ENCODE results near the gene CHRNA3.
"Not testable (repeated sequence)": the region's sequence is repeated elsewhere in the genome, so short reads cannot be mapped to it uniquely, and the experiment has no call there.

CHRNA3 gene

DNA sequence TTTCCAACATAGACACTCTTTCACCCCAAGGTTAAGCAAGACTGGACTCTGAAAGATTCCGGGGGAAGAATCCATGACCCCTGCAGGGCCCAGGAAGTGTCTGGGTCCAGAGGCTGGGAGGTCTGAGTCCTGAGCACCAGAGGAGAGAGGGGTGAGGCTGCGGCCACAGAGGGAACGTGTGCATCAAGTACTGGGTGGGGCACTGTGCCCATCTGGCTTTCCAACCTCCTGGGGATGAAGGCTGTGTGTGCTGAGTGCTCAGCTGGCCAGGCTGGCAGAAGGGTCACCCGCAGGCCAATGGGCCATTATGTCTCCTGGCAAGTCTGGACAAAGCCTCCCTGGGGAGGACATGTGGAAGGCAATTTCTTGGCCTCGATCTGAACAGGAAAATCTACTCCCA lies 3.3 kb downstream of the CHRNA3 start:
- DNase-seq, result no peak

GRCh38 chr15:78617076-78617475 lies 3.7 kb downstream of the CHRNA3 start:
- DNase-seq, result no peak

DNA sequence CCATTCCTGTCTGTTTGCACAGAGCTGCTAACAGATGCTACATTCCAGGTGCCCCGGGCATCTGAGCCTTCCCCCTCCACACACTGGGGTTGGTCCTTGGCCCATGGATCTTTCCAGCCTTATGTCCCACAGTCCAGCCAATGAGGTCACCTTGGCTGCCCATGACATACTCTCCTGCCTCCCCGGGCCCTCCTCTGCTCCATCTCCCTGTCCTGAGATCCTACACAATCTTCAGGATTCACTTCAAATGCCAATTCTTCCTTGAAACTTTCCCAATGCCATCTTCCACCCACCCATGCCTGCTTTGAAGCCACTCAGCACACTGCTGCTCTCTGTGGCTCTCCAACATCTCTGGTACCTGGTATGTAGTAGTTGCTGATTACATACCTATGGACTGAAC lies 4.3 kb downstream of the CHRNA3 start:
- DNase-seq, result no peak

GRCh38 chr15:78615151-78615589 lies 5.6 kb downstream of the CHRNA3 start:
- no peak for DNase-seq

DNA sequence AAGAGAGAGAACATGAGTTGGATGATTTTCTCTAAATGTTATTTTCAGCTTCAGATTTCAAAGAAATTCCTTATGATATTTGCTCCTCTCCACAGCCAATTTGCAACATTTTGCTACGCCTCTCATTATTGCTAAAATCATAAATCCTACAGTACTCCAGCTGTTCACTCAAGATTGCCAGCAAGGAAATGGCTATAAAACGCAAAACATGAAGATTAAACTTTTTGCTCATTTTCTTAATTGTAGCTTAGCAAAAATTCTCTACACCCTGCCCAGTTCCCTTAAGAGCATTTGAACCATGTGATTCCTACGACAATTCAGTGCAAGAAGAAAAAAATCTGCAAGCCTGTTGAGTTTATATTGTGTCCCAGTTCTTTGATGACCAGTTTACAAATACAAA lies 6.8 kb downstream of the CHRNA3 start:
- DNase-seq, result no peak

DNA sequence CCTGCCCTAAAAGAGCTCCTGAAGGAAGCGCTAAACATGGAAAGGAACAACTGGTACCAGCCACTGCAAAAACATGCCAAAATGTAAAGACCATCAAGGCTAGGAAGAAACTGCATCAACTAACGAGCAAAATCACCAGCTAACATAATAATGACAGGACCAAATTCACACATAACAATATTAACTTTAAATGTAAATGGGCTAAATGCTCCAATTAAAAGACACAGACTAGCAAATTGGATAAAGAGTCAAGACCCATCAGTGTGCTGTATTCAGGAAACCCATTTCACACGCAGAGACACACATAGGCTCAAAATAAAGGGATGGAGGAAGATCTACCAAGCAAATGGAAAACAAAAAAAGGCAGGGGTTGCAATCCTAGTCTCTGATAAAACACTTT lies 11.2 kb downstream of the CHRNA3 start:
- not testable (repeated sequence) for DNase-seq

DNA sequence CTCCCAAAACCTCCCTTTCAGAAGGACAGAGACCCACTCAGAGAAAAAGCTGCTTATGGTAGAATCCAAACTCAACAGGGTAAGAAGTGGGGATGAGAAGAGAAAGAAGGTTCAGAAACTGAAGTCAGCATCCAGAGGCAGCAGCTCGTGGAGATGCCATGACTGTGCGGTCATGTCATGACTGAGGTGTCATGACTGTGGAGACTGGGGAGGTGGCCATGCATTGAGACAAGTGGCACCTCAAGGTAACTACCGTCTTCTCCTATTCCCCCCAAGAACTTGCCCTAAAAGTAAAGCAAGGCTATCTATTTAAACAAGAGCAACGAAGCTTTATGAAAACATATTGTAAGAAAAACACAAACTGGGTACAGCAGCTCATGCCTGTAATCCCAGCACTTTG lies 15.1 kb downstream of the CHRNA3 start:
- DNase-seq, result no peak

- DNase-seq, result no peak
These were observed 15.6 kb downstream of the CHRNA3 start for GRCh38 chr15:78605201-78605600.

DNA sequence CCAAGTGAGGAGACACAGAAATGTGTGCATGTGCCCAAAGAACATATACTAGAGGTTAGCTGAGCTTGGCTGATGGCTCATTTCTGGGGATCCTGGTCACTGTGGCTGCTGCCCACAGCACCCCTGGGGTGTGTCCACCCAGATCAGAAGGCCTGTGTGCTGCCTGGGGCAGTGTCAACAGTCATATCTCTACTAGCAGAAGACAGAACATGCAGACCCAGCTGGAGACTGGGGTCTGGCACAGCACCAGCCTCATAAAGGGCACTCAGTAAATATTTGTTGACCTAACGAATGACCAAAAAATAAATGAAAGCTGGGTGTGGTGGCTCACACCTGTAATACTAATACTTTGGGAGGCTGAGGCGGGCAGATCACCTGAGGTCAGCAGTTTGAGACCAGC lies 16.4 kb downstream of the CHRNA3 start:
- DNase-seq, result no peak

GRCh38 chr15:78603467-78603866 lies 17.3 kb downstream of the CHRNA3 start:
- no peak for DNase-seq

DNA sequence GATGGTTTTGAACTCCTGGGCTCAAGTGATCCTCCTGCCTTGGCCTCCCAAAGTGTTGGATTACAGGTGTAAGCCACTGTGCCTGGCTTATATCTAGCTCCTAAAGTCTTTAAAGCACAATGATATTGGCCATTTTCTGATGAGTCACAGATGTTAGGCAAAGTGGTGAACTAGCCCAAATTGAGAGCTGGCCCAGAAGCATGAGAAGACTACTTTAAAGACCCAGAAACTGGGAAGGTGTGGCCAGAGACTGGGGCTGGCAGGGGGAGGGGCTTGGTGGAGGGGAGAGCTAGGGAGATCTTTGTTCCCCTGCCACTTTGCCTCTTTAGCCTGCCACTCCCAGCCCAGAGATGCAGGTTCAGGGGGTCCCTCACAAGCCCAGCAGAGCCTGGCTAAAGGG lies 21.6 kb downstream of the CHRNA3 start:
- no peak for DNase-seq

- DNase-seq, result no peak
These were observed 22.4 kb downstream of the CHRNA3 start for GRCh38 chr15:78598348-78598747.

DNA sequence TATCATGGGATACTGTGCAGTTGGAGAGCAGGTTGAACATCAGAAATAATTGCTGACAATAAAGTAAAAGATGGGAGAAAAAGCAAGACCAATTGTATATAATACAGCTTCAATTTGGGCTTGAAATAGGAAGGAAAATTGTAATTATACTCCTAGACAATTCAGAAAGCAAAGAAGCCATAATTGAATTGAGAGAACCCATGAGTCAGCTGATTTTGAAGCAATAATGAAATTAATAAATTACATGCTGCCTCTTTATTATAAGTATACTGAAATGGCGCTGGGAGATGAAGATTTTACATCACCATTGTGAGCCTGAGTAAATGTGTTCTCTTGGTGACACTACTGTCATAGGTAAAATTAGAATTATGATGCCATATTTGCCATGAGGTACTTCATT lies 23.2 kb downstream of the CHRNA3 start:
- DNase-seq, result no peak

DNA sequence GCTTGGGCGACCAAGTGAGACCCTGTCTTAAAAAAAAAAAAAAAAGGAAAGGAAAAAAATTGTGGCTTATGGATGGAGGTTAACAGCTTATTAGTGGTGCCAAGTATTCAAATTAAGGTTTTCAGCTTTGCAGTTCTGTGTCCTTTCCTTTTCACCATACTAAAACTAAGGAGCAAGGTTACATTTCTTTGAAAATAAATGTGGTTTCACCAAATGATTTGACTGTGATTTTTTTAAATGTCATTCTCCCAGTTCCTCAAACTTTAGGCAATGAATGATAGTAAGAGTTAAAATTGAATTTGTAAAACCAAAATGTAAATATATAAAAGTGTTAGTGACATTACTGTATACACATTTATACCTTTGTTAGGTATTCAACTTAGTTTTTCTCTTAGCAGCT lies 45.9 kb downstream of the CHRNA3 start:
- DNase-seq, result no peak

DNA sequence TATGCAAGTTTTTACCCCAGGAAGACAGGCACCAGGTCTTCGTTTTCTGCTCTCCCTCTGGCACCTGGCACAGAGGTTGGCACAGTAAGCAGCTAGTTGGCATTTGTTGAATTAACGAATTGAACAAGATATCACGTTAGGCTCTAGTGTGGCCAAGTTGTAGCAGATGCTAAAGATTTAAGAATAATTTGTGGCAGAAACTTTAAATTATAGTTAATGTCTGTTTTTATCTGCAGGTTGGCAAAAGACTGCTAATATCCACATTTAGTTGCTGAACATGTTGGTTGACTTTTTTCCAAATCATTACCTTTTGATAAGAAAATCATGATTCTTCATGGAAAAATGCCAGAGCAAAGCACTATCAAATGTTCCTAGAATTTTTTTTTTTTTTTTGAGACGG lies 47.4 kb downstream of the CHRNA3 start:
- no peak for DNase-seq

- DNase-seq, result no peak
These were observed 49.4 kb downstream of the CHRNA3 start for GRCh38 chr15:78571382-78571781.

GRCh38 chr15:78570710-78571109 lies 50.1 kb downstream of the CHRNA3 start:
- DNase-seq, result no peak

DNA sequence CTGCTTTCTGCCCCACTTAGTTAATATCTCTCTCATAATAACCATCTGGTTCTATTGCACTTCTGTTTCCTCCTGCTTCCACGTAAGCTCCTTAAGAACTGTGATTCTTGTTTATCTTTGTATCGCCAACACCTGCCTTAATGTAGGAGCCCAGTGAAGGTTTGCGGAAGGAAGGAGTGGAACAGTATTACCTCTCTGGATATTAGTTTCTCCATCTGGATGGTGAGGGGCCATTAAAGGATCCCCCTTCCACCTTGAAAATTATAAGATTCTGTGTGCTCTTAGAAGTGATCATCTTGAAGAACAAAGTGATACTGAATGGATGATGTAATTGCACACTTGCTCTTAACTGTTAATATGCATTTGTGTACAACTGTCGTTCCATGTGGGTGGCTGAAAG lies 53.3 kb downstream of the CHRNA3 start:
- no peak for DNase-seq

- no peak for DNase-seq
These were observed 54.6 kb downstream of the CHRNA3 start for GRCh38 chr15:78565951-78566774.

- DNase-seq, result peak; percentile 80
These were observed 55.5 kb downstream of the CHRNA3 start, which contains the start of gene CHRNA5 for GRCh38 chr15:78565097-78565950. Gene CHRNA5, plus strand, starts transcription at chr15:78565520. Its CDS starts 200 bp downstream, at chr15:78565720.

DNA sequence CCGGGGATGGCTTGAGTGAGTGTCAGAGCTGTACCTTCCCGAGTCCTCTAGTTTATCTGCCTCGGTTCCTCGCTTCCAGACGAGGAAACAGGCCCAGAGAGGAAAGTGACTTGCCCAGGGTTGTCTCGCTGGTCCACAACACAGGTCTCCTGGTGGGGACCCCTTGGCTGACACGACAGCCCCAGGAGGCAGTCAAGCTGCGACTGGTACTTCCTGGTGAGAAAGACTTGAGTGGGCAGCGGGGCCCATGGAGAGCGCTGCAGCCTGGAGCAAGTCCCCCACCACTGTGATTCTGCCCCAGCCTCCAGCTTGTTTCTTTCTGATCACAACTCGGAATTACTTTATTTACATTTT lies 56.1 kb downstream of the CHRNA3 start:
- peak; percentile 2 for DNase-seq

DNA sequence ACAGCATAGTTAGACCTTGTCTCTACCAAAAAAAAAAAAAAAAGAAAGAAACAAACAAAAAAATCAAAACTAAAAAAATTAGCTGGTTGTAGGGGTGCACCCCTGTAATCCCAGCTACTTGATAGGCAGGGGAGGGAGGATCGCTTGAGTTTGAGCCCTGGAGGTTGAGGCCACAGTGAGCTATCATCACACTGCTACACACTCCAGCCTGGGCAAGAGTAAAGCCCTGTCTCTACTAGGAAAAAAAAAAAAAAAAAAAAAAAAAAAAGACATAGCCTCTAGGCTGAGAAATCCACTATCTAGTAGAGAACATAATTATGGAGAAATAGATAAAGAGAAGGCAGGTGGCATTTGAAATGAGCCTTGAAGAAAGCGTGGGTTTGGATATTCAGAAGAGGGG lies 57.7 kb downstream of the CHRNA3 start:
- no peak for DNase-seq

GRCh38 chr15:78561490-78561889 lies 59.3 kb downstream of the CHRNA3 start:
- DNase-seq, result no peak

GRCh38 chr15:78560201-78560600 lies 60.6 kb downstream of the CHRNA3 start:
- DNase-seq, result not testable (repeated sequence)
